Measurements from ENCODE around the gene KLHL21. TPM values are rescaled to one million over a fixed set of nuclear protein-coding genes. Genes with fewer than 3 reads are reported as not detected.
"Not testable (repeated sequence)": the region's sequence is repeated elsewhere in the genome, so short reads cannot be mapped to it uniquely, and the experiment has no call there.

KLHL21 gene
- 10 to 100 TPM; 25.2 to 58.1 (median 33.0) TPM for total RNA-seq
- 10 to 100 TPM; 17.2 to 31.1 TPM for polyA plus RNA-seq
- 120 reads per million, percentile 87 among the genes with 10 or more reads in this experiment for total RNA-seq

GRCh38 chr1:6602669-6603237 is at the start of gene KLHL21:
TSS of gene KLHL21 (minus strand) at chr1:6602869. CDS start at chr1:6602817, 52 bp downstream.
- POLR2A ChIA-PET: interaction anchor here (0.7 to 15.1 kb wide), 21 partner anchors 8 to 404 kb away, joined by 3 to 246 read pairs (median 5); partner anchors contain the start of genes NOL9, PHF13, TAS1R1 and THAP3
- H3K9me3 Mint-ChIP-seq: peaks cover 0 to 2% (median 0%) of the 10 kb centered on the region in 11 donors
- ATAC-seq (peak; percentile 82), DNase-seq (peak; percentile 70 to 93 (median 79))
- H3K27me3 Mint-ChIP-seq: peaks cover 0 to 2% (median 0%) of the 10 kb centered on the region in 5 donors
- H3K27me3 ChIP-seq (ENCODE audit: control insufficient read depth in 2 of 2, insufficient read depth in 2 of 2, low read length in 2 of 2): no peaks in the 10 kb centered on the region
- H3K36me3 ChIP-seq (ENCODE audit: control insufficient read depth in 2 of 3, insufficient read depth in 3 of 3, low read length in 3 of 3): peaks cover 0 to 16% (median 7%) of the 10 kb centered on the region in 3 experiments
- H3K4me1 Mint-ChIP-seq: peaks cover 13 to 40% (median 34%) of the 10 kb centered on the region in 7 donors
- CTCF ChIA-PET: interaction anchor here (1.0 to 3.6 kb wide), 5 partner anchors 10 to 48 kb away, joined by 3 to 17 read pairs (median 4); partner anchors contain the start of genes NOL9 and TAS1R1
- H3K4me3 Mint-ChIP-seq: peak within 1 kb of the TSS; percentile 89 to 99 (median 96)
- no peaks in the 10 kb centered on the region for H3K9me3 ChIP-seq (ENCODE audit: control insufficient read depth in 2 of 3, low read length in 3 of 3)
- intact Hi-C loops (cut with micrococcal nuclease): loop anchor here (1.0 to 5.0 kb wide), 13 partner anchors 11 to 610 kb away; partner anchors contain the start of genes CAMTA1 (in 2 of the 2), NOL9 (in 2 of the 2), NPHP4 (in 2 of the 2) and PHF13 (in 2 of the 2)
- H3K27ac Mint-ChIP-seq: peak within 1 kb of the TSS; percentile 95 to 99 (median 98)
- peaks cover 28 to 30% of the 10 kb centered on the region in 2 donors for H3K4me1 ChIP-seq (ENCODE audit: control insufficient read depth in 2 of 2, insufficient read depth in 2 of 2, low read length in 2 of 2)
- H3K27ac ChIP-seq (ENCODE audit: low read depth, low read length): peak within 1 kb of the TSS; percentile 94
- peaks cover 0 to 6% (median 0%) of the 10 kb centered on the region in 5 donors for H3K36me3 Mint-ChIP-seq
- peak within 1 kb of the TSS; percentile 98 for H3K4me3 ChIP-seq (ENCODE audit: low read length)

- H3K4me3 ChIP-seq (ENCODE audit: low read length): no peak overlapping the region
- peaks cover 7 to 43% (median 12%) of the 10 kb centered on the region in 3 experiments for H3K36me3 ChIP-seq (ENCODE audit: control insufficient read depth in 2 of 3, insufficient read depth in 3 of 3, low read length in 3 of 3)
- H3K9me3 Mint-ChIP-seq: no peaks in the 10 kb centered on the region
- no peak overlapping the region for H3K27ac ChIP-seq (ENCODE audit: low read depth, low read length)
- ATAC-seq: no peak
- H3K27me3 ChIP-seq (ENCODE audit: control insufficient read depth in 2 of 2, insufficient read depth in 2 of 2, low read length in 2 of 2): no peaks in the 10 kb centered on the region
- intact Hi-C loops (cut with micrococcal nuclease): no loop called here
- CTCF ChIA-PET: interaction anchor here (1.1 kb wide), 1 partner anchor 166 kb away, joined by 3 read pairs; no protein-coding TSS in a partner anchor
- H3K27ac Mint-ChIP-seq: peak overlapping the region in 1 of 9 donors; percentile 29
- H3K36me3 Mint-ChIP-seq: peaks cover 0 to 22% (median 5%) of the 10 kb centered on the region in 5 donors
- POLR2A ChIA-PET: interaction anchor here (0.7 kb wide), 1 partner anchor 162 kb away, joined by 5 read pairs; no protein-coding TSS in a partner anchor
- no peaks in the 10 kb centered on the region for H3K27me3 Mint-ChIP-seq
- no peak for DNase-seq
- no peak overlapping the region for H3K4me3 Mint-ChIP-seq
- H3K4me1 Mint-ChIP-seq: peaks cover 0 to 5% (median 3%) of the 10 kb centered on the region in 7 donors
- no peaks in the 10 kb centered on the region for H3K9me3 ChIP-seq (ENCODE audit: control insufficient read depth in 2 of 3, low read length in 3 of 3)
- no peaks in the 10 kb centered on the region for H3K4me1 ChIP-seq (ENCODE audit: control insufficient read depth in 2 of 2, insufficient read depth in 2 of 2, low read length in 2 of 2)
These were observed 49.2 kb upstream of the KLHL21 start for GRCh38 chr1:6651909-6652308.

GRCh38 chr1:6648556-6648955 is 45.9 kb upstream of the KLHL21 start:
- no peak for DNase-seq
- no peak for ATAC-seq
- Histone ChIP-seq H3K36me3 (ENCODE audit: control insufficient read depth in 2 of 3, insufficient read depth in 3 of 3, low read length in 3 of 3) (peaks cover 7 to 48% (median 10%) of the 10 kb centered on the region in 3 experiments), H3K27me3 (ENCODE audit: control insufficient read depth in 2 of 2, insufficient read depth in 2 of 2, low read length in 2 of 2) (no peaks in the 10 kb centered on the region), H3K9me3 (ENCODE audit: control insufficient read depth in 2 of 3, low read length in 3 of 3) (no peaks in the 10 kb centered on the region), H3K4me1 (ENCODE audit: control insufficient read depth in 2 of 2, insufficient read depth in 2 of 2, low read length in 2 of 2) (no peaks in the 10 kb centered on the region), H3K4me3 (ENCODE audit: low read length) (no peak overlapping the region), H3K27ac (ENCODE audit: low read depth, low read length) (no peak overlapping the region)
- Mint-ChIP-seq H3K27ac (no peak overlapping the region), H3K4me1 (peaks cover 0 to 5% (median 0%) of the 10 kb centered on the region in 7 donors), H3K9me3 (no peaks in the 10 kb centered on the region), H3K36me3 (peaks cover 0 to 25% (median 5%) of the 10 kb centered on the region in 5 donors), H3K4me3 (no peak overlapping the region), H3K27me3 (no peaks in the 10 kb centered on the region)
- CTCF ChIA-PET: interaction anchor here (0.9 kb wide), 1 partner anchor 15 kb away, joined by 3 read pairs; no protein-coding TSS in a partner anchor
- POLR2A ChIA-PET: no interaction called here
- intact Hi-C loops (cut with micrococcal nuclease): no loop called here

DNA sequence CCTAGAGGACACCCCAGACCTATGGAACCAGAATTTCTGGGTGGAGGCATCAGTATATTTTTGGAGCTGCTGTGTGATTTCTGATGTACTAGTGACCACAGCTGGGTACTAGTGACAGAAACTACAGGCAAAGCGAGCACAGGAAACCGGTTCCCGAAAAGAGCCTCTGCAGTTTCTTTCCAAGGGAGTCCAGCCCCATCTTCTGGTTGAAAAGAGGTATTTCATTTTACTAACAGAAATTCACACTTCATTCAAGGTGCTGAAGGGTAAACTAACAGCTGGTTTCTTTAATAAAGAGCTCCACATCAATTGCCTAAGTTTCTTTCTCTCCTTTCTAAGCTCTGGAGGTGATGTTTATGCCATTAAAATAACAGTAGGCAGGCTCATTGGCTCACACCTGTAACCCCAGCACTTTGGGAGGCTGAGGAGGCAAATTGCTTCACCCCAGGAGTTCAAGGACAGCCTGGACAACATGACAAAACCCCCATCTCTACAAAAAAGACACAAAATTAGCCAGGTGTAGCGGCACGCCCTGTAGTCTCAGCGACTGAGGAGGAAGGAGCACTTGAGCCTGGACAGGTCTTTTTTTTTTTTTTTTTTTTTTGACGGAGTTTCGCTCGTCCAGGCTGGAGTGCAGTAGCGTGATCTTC is 44.0 kb upstream of the KLHL21 start:
- intact Hi-C loops (cut with micrococcal nuclease): loop anchor here (1.0 to 2.0 kb wide), 7 partner anchors 44 to 400 kb away; partner anchors contain the start of genes NOL9 (in 2 of the 2) and KLHL21 (in 1 of the 2)
- Mint-ChIP-seq H3K9me3 (no peaks in the 10 kb centered on the region), H3K36me3 (peaks cover 0 to 20% (median 13%) of the 10 kb centered on the region in 5 donors), H3K4me3 (no peak overlapping the region), H3K4me1 (peaks cover 0 to 6% (median 0%) of the 10 kb centered on the region in 7 donors), H3K27ac (no peak overlapping the region), H3K27me3 (no peaks in the 10 kb centered on the region)
- ChIA-PET POLR2A (interaction anchor here (0.7 to 1.0 kb wide), 3 partner anchors 10 to 187 kb away, joined by 3 read pairs; no protein-coding TSS in a partner anchor), CTCF (interaction anchor here (0.6 to 4.2 kb wide), 20 partner anchors 9 to 479 kb away, joined by 3 to 18 read pairs (median 4); partner anchors contain the start of genes NOL9 and TAS1R1)
- H3K27ac ChIP-seq (ENCODE audit: low read depth, low read length): no peak overlapping the region
- DNase-seq: peak in 7 of 9 donors; percentile 33 to 64 (median 54)
- ATAC-seq: peak; percentile 70
- H3K27me3 ChIP-seq (ENCODE audit: control insufficient read depth in 2 of 2, insufficient read depth in 2 of 2, low read length in 2 of 2): no peaks in the 10 kb centered on the region
- H3K4me1 ChIP-seq (ENCODE audit: control insufficient read depth in 2 of 2, insufficient read depth in 2 of 2, low read length in 2 of 2): no peaks in the 10 kb centered on the region
- H3K9me3 ChIP-seq (ENCODE audit: control insufficient read depth in 2 of 3, low read length in 3 of 3): no peaks in the 10 kb centered on the region
- no peak overlapping the region for H3K4me3 ChIP-seq (ENCODE audit: low read length)
- H3K36me3 ChIP-seq (ENCODE audit: control insufficient read depth in 2 of 3, insufficient read depth in 3 of 3, low read length in 3 of 3): peaks cover 0 to 42% (median 0%) of the 10 kb centered on the region in 3 experiments

- POLR2A ChIA-PET: interaction anchor here (1.7 kb wide), 1 partner anchor 43 kb away, joined by 4 read pairs; no protein-coding TSS in a partner anchor
These were observed 42.3 kb upstream of the KLHL21 start for GRCh38 chr1:6645018-6645417.

DNA sequence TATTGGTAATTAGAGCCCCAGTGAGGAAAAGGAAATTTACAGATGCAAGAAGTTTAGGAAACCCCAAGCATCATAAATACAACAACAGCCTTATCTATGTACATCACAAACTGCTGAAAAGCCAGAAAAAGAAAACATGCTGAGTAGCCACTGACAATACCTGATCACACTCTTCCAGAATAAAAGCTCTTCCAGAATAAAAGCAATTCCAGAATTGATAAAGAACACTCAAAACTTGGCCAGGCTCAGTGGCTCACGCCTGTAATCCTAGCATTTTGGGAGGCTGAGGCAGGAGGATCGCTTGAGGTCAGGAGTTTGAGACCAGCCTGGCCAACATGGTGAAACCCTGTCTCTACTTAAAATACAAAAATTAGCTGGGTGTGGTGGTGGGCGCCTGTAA is 38.2 kb upstream of the KLHL21 start:
- peaks cover 0 to 80% (median 5%) of the 10 kb centered on the region in 3 experiments for H3K36me3 ChIP-seq (ENCODE audit: control insufficient read depth in 2 of 3, insufficient read depth in 3 of 3, low read length in 3 of 3)
- H3K4me1 ChIP-seq (ENCODE audit: control insufficient read depth in 2 of 2, insufficient read depth in 2 of 2, low read length in 2 of 2); H3K9me3 Mint-ChIP-seq; H3K27me3 ChIP-seq (ENCODE audit: control insufficient read depth in 2 of 2, insufficient read depth in 2 of 2, low read length in 2 of 2); intact Hi-C loops (cut with micrococcal nuclease); ATAC-seq; H3K27me3 Mint-ChIP-seq; DNase-seq; H3K27ac Mint-ChIP-seq; POLR2A ChIA-PET; H3K4me3 ChIP-seq (ENCODE audit: low read length); H3K9me3 ChIP-seq (ENCODE audit: control insufficient read depth in 2 of 3, low read length in 3 of 3); H3K4me1 Mint-ChIP-seq; H3K4me3 Mint-ChIP-seq; H3K27ac ChIP-seq (ENCODE audit: low read depth, low read length): not testable (repeated sequence)
- CTCF ChIA-PET: interaction anchor here (1.0 kb wide), 1 partner anchor 155 kb away, joined by 3 read pairs; no protein-coding TSS in a partner anchor
- peaks cover 0 to 39% (median 12%) of the 10 kb centered on the region in 5 donors for H3K36me3 Mint-ChIP-seq

More at GRCh38 chr1:6645018-6645417, 42.3 kb upstream of the KLHL21 start:
- Histone ChIP-seq H3K27ac (ENCODE audit: low read depth, low read length) (no peak overlapping the region), H3K27me3 (ENCODE audit: control insufficient read depth in 2 of 2, insufficient read depth in 2 of 2, low read length in 2 of 2) (no peaks in the 10 kb centered on the region), H3K9me3 (ENCODE audit: control insufficient read depth in 2 of 3, low read length in 3 of 3) (no peaks in the 10 kb centered on the region), H3K4me3 (ENCODE audit: low read length) (no peak overlapping the region), H3K4me1 (ENCODE audit: control insufficient read depth in 2 of 2, insufficient read depth in 2 of 2, low read length in 2 of 2) (no peaks in the 10 kb centered on the region), H3K36me3 (ENCODE audit: control insufficient read depth in 2 of 3, insufficient read depth in 3 of 3, low read length in 3 of 3) (peaks cover 0 to 41% (median 0%) of the 10 kb centered on the region in 3 experiments)
- H3K27ac Mint-ChIP-seq: no peak overlapping the region
- CTCF ChIA-PET: interaction anchor here (1.0 to 4.2 kb wide), 4 partner anchors 9 to 440 kb away, joined by 3 to 18 read pairs (median 6); no protein-coding TSS in a partner anchor
- intact Hi-C loops (cut with micrococcal nuclease): no loop called here
- no peaks in the 10 kb centered on the region for H3K9me3 Mint-ChIP-seq
- H3K36me3 Mint-ChIP-seq: peaks cover 0 to 21% (median 12%) of the 10 kb centered on the region in 5 donors
- H3K4me3 Mint-ChIP-seq: no peak overlapping the region
- H3K27me3 Mint-ChIP-seq: no peaks in the 10 kb centered on the region
- peaks cover 0 to 6% (median 0%) of the 10 kb centered on the region in 7 donors for H3K4me1 Mint-ChIP-seq
- ATAC-seq (no peak), DNase-seq (no peak)

Measured in naive thymus-derived CD4-positive, alpha-beta T cell (primary cell).